Measurements from ENCODE around the gene PRR15L. TPM values are rescaled to one million over a fixed set of nuclear protein-coding genes. Genes with fewer than 3 reads are reported as not detected.

Gene PRR15L
- total RNA-seq, 1 experiment from 2014 or later = 0.18 TPM

DNA sequence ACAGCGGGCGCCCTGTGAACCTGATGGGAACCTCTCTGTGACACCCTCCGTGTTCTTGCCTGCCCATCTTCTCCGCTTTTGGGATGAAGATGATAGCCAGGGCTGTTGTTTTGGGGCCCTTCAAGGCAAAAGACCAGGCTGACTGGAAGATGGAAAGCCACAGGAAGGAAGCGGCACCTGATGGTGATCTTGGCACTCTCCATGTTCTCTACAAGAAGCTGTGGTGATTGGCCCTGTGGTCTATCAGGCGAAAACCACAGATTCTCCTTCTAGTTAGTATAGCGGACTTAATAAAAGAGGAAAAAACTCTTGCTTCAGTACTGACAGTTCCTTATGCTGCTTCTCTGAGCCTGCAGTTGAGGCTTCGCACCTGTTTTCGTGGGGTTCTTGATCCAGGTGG lies 23.8 kb upstream of the PRR15L start:
- H3K4me1 ChIP-seq (ENCODE audit: control insufficient read depth, insufficient read depth, low read length) = no peaks in the 10 kb centered on the region
- no peak for ATAC-seq
- no peaks in the 10 kb centered on the region for H3K9me3 ChIP-seq (ENCODE audit: control insufficient read depth, insufficient read depth, low read depth, low read length)
- H3K36me3 ChIP-seq (ENCODE audit: control insufficient read depth, insufficient read depth, low read length) = peaks cover 4% of the 10 kb centered on the region; the same call in 1 of the 2 replicates
- BruUV-seq (replicated peaks) = no TSS peak
- H3K27me3 ChIP-seq (ENCODE audit: control insufficient read depth, insufficient read depth, low read length) = no peaks in the 10 kb centered on the region
- intact Hi-C loops (cut with micrococcal nuclease; ENCODE audit: unreplicated experiment) = no loop called here
- no peak overlapping the region for H3K27ac ChIP-seq (ENCODE audit: low read length)
- H3K4me3 ChIP-seq (ENCODE audit: low read depth in 2 of 2, low read length in 2 of 2) = no peak overlapping the region
- TF ChIP-seq, protein P1, sequence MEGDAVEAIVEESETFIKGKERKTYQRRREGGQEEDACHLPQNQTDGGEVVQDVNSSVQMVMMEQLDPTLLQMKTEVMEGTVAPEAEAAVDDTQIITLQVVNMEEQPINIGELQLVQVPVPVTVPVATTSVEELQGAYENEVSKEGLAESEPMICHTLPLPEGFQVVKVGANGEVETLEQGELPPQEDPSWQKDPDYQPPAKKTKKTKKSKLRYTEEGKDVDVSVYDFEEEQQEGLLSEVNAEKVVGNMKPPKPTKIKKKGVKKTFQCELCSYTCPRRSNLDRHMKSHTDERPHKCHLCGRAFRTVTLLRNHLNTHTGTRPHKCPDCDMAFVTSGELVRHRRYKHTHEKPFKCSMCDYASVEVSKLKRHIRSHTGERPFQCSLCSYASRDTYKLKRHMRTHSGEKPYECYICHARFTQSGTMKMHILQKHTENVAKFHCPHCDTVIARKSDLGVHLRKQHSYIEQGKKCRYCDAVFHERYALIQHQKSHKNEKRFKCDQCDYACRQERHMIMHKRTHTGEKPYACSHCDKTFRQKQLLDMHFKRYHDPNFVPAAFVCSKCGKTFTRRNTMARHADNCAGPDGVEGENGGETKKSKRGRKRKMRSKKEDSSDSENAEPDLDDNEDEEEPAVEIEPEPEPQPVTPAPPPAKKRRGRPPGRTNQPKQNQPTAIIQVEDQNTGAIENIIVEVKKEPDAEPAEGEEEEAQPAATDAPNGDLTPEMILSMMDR (IDR thresholded peaks at IDR 0.05) = no peak
- TF ChIP-seq TCF7L2 (IDR thresholded peaks at IDR 0.05; ENCODE audit: low read depth, low read length) = no peak
- TF ChIP-seq POLR2AphosphoS5 (IDR thresholded peaks at IDR 0.05; ENCODE audit: low read depth, low read length) = no peak
- TF ChIP-seq, protein P2, sequence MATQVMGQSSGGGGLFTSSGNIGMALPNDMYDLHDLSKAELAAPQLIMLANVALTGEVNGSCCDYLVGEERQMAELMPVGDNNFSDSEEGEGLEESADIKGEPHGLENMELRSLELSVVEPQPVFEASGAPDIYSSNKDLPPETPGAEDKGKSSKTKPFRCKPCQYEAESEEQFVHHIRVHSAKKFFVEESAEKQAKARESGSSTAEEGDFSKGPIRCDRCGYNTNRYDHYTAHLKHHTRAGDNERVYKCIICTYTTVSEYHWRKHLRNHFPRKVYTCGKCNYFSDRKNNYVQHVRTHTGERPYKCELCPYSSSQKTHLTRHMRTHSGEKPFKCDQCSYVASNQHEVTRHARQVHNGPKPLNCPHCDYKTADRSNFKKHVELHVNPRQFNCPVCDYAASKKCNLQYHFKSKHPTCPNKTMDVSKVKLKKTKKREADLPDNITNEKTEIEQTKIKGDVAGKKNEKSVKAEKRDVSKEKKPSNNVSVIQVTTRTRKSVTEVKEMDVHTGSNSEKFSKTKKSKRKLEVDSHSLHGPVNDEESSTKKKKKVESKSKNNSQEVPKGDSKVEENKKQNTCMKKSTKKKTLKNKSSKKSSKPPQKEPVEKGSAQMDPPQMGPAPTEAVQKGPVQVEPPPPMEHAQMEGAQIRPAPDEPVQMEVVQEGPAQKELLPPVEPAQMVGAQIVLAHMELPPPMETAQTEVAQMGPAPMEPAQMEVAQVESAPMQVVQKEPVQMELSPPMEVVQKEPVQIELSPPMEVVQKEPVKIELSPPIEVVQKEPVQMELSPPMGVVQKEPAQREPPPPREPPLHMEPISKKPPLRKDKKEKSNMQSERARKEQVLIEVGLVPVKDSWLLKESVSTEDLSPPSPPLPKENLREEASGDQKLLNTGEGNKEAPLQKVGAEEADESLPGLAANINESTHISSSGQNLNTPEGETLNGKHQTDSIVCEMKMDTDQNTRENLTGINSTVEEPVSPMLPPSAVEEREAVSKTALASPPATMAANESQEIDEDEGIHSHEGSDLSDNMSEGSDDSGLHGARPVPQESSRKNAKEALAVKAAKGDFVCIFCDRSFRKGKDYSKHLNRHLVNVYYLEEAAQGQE (IDR thresholded peaks at IDR 0.05; ENCODE audit: insufficient read depth in 1 of 2, low read depth in 2 of 2, low read length in 1 of 2) = no peak
- no peak for TF ChIP-seq SIN3A (IDR thresholded peaks at IDR 0.05; ENCODE audit: borderline replicate concordance, insufficient read depth, low read depth, low read length)
- in situ Hi-C loops (cut with HindIII; ENCODE audit: low pct_unique_long_range_greater_than_20kb, low sequenced_read_pairs) = no loop called here
- DNase-seq (ENCODE audit: low read depth, low spot score) = no peak
- POLR2A ChIA-PET = interaction anchor here (0.7 kb wide), 1 partner anchor 1170 kb away, joined by 3 read pairs; no protein-coding TSS in a partner anchor
- CTCF ChIA-PET = interaction anchor here (1.2 kb wide), 1 partner anchor 86 kb away, joined by 3 read pairs; no protein-coding TSS in a partner anchor

DNA sequence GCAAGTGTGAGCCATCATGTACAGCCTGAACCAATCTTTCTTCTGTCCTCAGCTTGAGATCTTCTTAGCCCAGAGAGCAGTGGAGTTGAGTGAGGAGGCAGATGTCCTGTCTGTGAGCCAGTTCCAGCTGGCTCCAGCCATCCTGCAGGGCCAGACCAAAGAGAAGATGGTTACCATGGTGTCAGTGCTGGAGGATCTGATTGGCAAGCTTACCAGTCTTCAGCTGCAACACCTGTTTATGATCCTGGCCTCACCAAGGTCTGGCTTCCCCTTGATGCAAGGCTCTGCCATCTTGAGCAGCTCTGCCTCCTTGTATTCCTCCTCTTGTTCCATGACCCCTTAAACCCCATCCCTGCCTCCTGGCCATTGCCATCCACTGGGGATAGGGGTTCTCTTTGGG lies 22.9 kb upstream of the PRR15L start:
- no peak for ATAC-seq
- DNase-seq (ENCODE audit: low read depth, low spot score) = no peak
- Histone ChIP-seq H3K4me1 (ENCODE audit: control insufficient read depth, insufficient read depth, low read length) (no peaks in the 10 kb centered on the region), H3K36me3 (ENCODE audit: control insufficient read depth, insufficient read depth, low read length) (peaks cover 4% of the 10 kb centered on the region; the same call in 1 of the 2 replicates), H3K27me3 (ENCODE audit: control insufficient read depth, insufficient read depth, low read length) (no peaks in the 10 kb centered on the region), H3K27ac (ENCODE audit: low read length) (no peak overlapping the region), H3K4me3 (ENCODE audit: low read depth in 2 of 2, low read length in 2 of 2) (no peak overlapping the region), H3K9me3 (ENCODE audit: control insufficient read depth, insufficient read depth, low read depth, low read length) (no peaks in the 10 kb centered on the region)
- TF ChIP-seq, protein P2 (IDR thresholded peaks at IDR 0.05; ENCODE audit: insufficient read depth in 1 of 2, low read depth in 2 of 2, low read length in 1 of 2) = no peak
- TF ChIP-seq TCF7L2 (IDR thresholded peaks at IDR 0.05; ENCODE audit: low read depth, low read length) (no peak), POLR2AphosphoS5 (IDR thresholded peaks at IDR 0.05; ENCODE audit: low read depth, low read length) (no peak), SIN3A (IDR thresholded peaks at IDR 0.05; ENCODE audit: borderline replicate concordance, insufficient read depth, low read depth, low read length) (no peak)
- TF ChIP-seq, protein P1 (IDR thresholded peaks at IDR 0.05) = no peak
- ChIA-PET POLR2A (interaction anchor here (0.7 kb wide), 1 partner anchor 21 kb away, joined by 3 read pairs; no protein-coding TSS in a partner anchor), CTCF (no interaction called here)
- intact Hi-C loops (cut with micrococcal nuclease; ENCODE audit: unreplicated experiment) = no loop called here
- in situ Hi-C loops (cut with HindIII; ENCODE audit: low pct_unique_long_range_greater_than_20kb, low sequenced_read_pairs) = no loop called here
- no TSS peak for BruUV-seq (replicated peaks)

Measured in Panc1 (cell line).